GM23338 (cell line): ENCODE measurements around the gene ERBB3. TPM values are rescaled to one million over a fixed set of nuclear protein-coding genes. Genes with fewer than 3 reads are reported as not detected.
A peak's percentile ranks its signal among the peaks of the same experiment; 100 is the strongest.

Source experiments
- ATAC-seq: fragments of 200-7000 bp; cut with Tn5 transposase; 3 replicates; pipeline ENCODE4 v1.9.1; 2020
- DNase-seq: peaks from one replicate; pipeline ENCODE4 v3.0.0-alpha.2; 2015; ENCODE audit warnings: low spot score
- H2AFZ ChIP-seq: fragments of 200-600 bp; sonication (generic); 2 replicates; pipeline ENCODE4 v1.8.0; 2016; ENCODE audit warnings: antibody characterized with exemption, mild to moderate bottlenecking, moderate library complexity
- H3F3A ChIP-seq: fragments of 200-600 bp; sonication (generic); replicated peaks from 2 replicates; pipeline ENCODE4 v1.8.0; 2017; ENCODE audit warnings: antibody characterized with exemption, mixed run types, low read depth
- H3K27ac ChIP-seq: fragments of 200-600 bp; sonication (generic); 2 replicates; pipeline ENCODE4 v1.6.1; 2016; ENCODE audit warnings: low read depth
- H3K27me3 ChIP-seq: fragments of 200-600 bp; sonication (generic); 2 replicates; pipeline ENCODE4 v1.8.0; 2016; ENCODE audit warnings: mild to moderate bottlenecking, mixed run types, moderate library complexity; ENCODE audit not compliant: insufficient read depth
- H3K36me3 ChIP-seq: fragments of 200-600 bp; sonication (generic); 2 replicates; pipeline ENCODE4 v1.8.0; 2016; ENCODE audit warnings: mild to moderate bottlenecking; ENCODE audit not compliant: insufficient read depth
- H3K4me1 ChIP-seq: fragments of 200-600 bp; sonication (generic); 2 replicates; pipeline ENCODE4 v1.8.0; 2016; ENCODE audit warnings: mild to moderate bottlenecking, moderate library complexity; ENCODE audit not compliant: insufficient read depth
- H3K4me2 ChIP-seq: fragments of 200-600 bp; sonication (generic); 2 replicates; pipeline ENCODE4 v1.7.1; 2017; ENCODE audit warnings: mixed run types
- H3K4me3 ChIP-seq: fragments of 200-600 bp; sonication (generic); 2 replicates; pipeline ENCODE4 v1.6.1; 2016; ENCODE audit warnings: mixed run types
- H3K79me2 ChIP-seq: fragments of 200-600 bp; sonication (generic); replicated peaks from 2 replicates; pipeline ENCODE4 v1.8.0; 2017; ENCODE audit warnings: mild to moderate bottlenecking; ENCODE audit not compliant: insufficient read depth
- H3K9me2 ChIP-seq: fragments of 200-600 bp; sonication (generic); 2 replicates; pipeline ENCODE4 v1.8.0; 2017; ENCODE audit not compliant: insufficient read depth
- H4K20me1 ChIP-seq: fragments of 200-600 bp; sonication (generic); replicated peaks from 2 replicates; pipeline ENCODE4 v1.8.0; 2017; ENCODE audit warnings: mild to moderate bottlenecking; ENCODE audit not compliant: insufficient read depth
- H3K27ac Mint-ChIP-seq: 2 replicates; pipeline ENCODE4 v1.8.0; 2020; ENCODE audit warnings: inconsistent platforms, mild to moderate bottlenecking, moderate library complexity, mixed read lengths
- H3K27me3 Mint-ChIP-seq: 3 replicates; pipeline ENCODE4 v1.8.0; 2022; ENCODE audit warnings: low read depth, mild to moderate bottlenecking, moderate library complexity, mixed read lengths, inconsistent platforms; ENCODE audit not compliant: insufficient read depth, poor library complexity
- H3K36me3 Mint-ChIP-seq: 3 replicates; pipeline ENCODE4 v1.8.0; 2021; ENCODE audit warnings: low read depth, mild to moderate bottlenecking, inconsistent platforms, moderate library complexity, mixed read lengths
- H3K4me1 Mint-ChIP-seq: 3 replicates; pipeline ENCODE4 v1.8.0; 2020; ENCODE audit warnings: mild to moderate bottlenecking, inconsistent platforms, mixed read lengths
- H3K4me3 Mint-ChIP-seq: 3 replicates; pipeline ENCODE4 v1.8.0; 2021; ENCODE audit warnings: moderate library complexity, mild to moderate bottlenecking, inconsistent platforms, mixed read lengths
- H3K9me3 Mint-ChIP-seq: 3 replicates; pipeline ENCODE4 v1.8.0; 2020; ENCODE audit warnings: moderate library complexity, mild to moderate bottlenecking, inconsistent platforms, mixed read lengths
- CREB1 ChIP-seq: fragments of 250-450 bp; sonication (Bioruptor Pico); IDR thresholded peaks from 2 replicates; pipeline ENCODE4 v1.5.0; 2020; ENCODE audit warnings: low read depth, mild to moderate bottlenecking, moderate library complexity
- CTCF ChIP-seq, 2 experiments: fragments of 200-600 bp in 1 of 2; sonication (generic) in 1 of 2; conservative IDR thresholded peaks; 2 replicates each; pipeline versions ENCODE4 v1.5.1 to v1.6.1; 2016 to 2017; ENCODE audit warnings: antibody characterized with exemption in 2 of 2, low read depth in 2 of 2, mild to moderate bottlenecking in 2 of 2, moderate library complexity in 1 of 2
- ETS1 ChIP-seq: IDR thresholded peaks from 2 replicates; pipeline ENCODE4 v1.6.1; 2016; ENCODE audit warnings: antibody characterized with exemption
- EZH2 ChIP-seq: fragments of 200-600 bp; sonication (generic); IDR thresholded peaks from one replicate; pipeline ENCODE4 v1.8.0; 2017; ENCODE audit warnings: antibody characterized with exemption, mild to moderate bottlenecking, low read depth; ENCODE audit not compliant: unreplicated experiment
- POLR2AphosphoS5 ChIP-seq: IDR thresholded peaks from 2 replicates; pipeline ENCODE4 v1.6.1; 2016; ENCODE audit warnings: antibody characterized with exemption, low read depth
- STAT1 ChIP-seq: IDR thresholded peaks from one replicate; pipeline ENCODE4 v1.6.1; 2016; ENCODE audit warnings: antibody characterized with exemption; ENCODE audit not compliant: unreplicated experiment
- ZNF331 ChIP-seq: fragments of 250-450 bp; sonication (Bioruptor Pico); IDR thresholded peaks from 2 replicates; pipeline ENCODE4 v1.5.0; 2020; ENCODE audit warnings: low read depth, mild to moderate bottlenecking, moderate library complexity
- polyA plus RNA-seq: library from polyadenylated mRNA; unstranded; fragments of >200 nt; fragmentation: Nextera tagmentation; extraction: Ambion mirVana; gene quantifications from 2 replicates; pipeline ENCODE4 v1.2.1, GENCODE V29; 2016
- total RNA-seq: library from RNA; depleted of rRNA; stranded (reverse); fragments of >200 nt; shearing (Covaris generic); gene quantifications from 2 replicates; pipeline ENCODE4 v1.2.3, GENCODE V29; 2014; rRNA removed

Gene ERBB3
- total and polyA plus RNA-seq, 2 experiments from 2014 or later = 21.0 to 54.4 TPM

GRCh38 chr12:56151672-56152131 is 71.7 kb downstream of the ERBB3 start:
- H3K36me3 Mint-ChIP-seq = peaks cover 18% of the 10 kb centered on the region
- Histone ChIP-seq H4K20me1 (no peaks in the 10 kb centered on the region), H3K4me2 (peak overlapping the region; percentile 89), H3K79me2 (peaks cover 13% of the 10 kb centered on the region; the same call in 1 of the 2 replicates), H3K4me3 (peak overlapping the region; percentile 90), H3F3A (peaks cover 19% of the 10 kb centered on the region), H2AFZ (peak overlapping the region; percentile 79), H3K27ac (peak overlapping the region; percentile 98), H3K9me2 (no peaks in the 10 kb centered on the region), H3K27me3 (no peaks in the 10 kb centered on the region), H3K4me1 (peaks cover 17% of the 10 kb centered on the region), H3K36me3 (0 out of 2 replicates have a peak, but pooled peaks cover 2% of the 10 kb centered on the region)
- H3K4me1 Mint-ChIP-seq = peaks cover 21% of the 10 kb centered on the region
- TF ChIP-seq CTCF (conservative IDR thresholded peaks at IDR 0.05; ENCODE audit: low read depth in 2 of 2) (peak; percentile 15 to 63; a peak in 2 of 4 replicates), ZNF331 (CRISPR knock-in tag) (no peak)
- peak; percentile 90 for DNase-seq
- H3K9me3 Mint-ChIP-seq = no peaks in the 10 kb centered on the region; the same call in 2 of the 3 replicates
- peaks cover 14% of the 10 kb centered on the region for H3K27me3 Mint-ChIP-seq
- peak overlapping the region; percentile 96 for H3K4me3 Mint-ChIP-seq
- H3K27ac Mint-ChIP-seq = peak overlapping the region; percentile 98
- ATAC-seq = peak; percentile 87

GRCh38 chr12:56152132-56152755 is 72.3 kb downstream of the ERBB3 start, which contains the start of gene MYL6B:
TSS of gene MYL6B (plus strand) at chr12:56152587. CDS start at chr12:56153919, 1,332 bp downstream.
- Histone ChIP-seq H3K9me2 (no peaks in the 10 kb centered on the region), H2AFZ (peak within 1 kb of the TSS; percentile 88), H3K4me1 (peaks cover 22% of the 10 kb centered on the region), H3K27me3 (no peaks in the 10 kb centered on the region), H3F3A (peaks cover 24% of the 10 kb centered on the region), H3K36me3 (0 out of 2 replicates have a peak, but pooled peaks cover 2% of the 10 kb centered on the region), H3K79me2 (peaks cover 13% of the 10 kb centered on the region; the same call in 1 of the 2 replicates), H4K20me1 (no peaks in the 10 kb centered on the region), H3K27ac (peak within 1 kb of the TSS; percentile 98), H3K4me2 (peak within 1 kb of the TSS; percentile 89), H3K4me3 (peak within 1 kb of the TSS; percentile 90)
- H3K4me3 Mint-ChIP-seq = peak within 1 kb of the TSS; percentile 96
- H3K27ac Mint-ChIP-seq = peak within 1 kb of the TSS; percentile 98
- DNase-seq = peak; percentile 97
- TF ChIP-seq ETS1 (peak; percentile 90), EZH2 (no peak), STAT1 (no peak), CREB1 (CRISPR knock-in tag) (peak; percentile 42; the same call in 1 of the 2 replicates), POLR2AphosphoS5 (peak; percentile 83), CTCF (conservative IDR thresholded peaks at IDR 0.05; ENCODE audit: low read depth in 2 of 2) (no peak)
- no peaks in the 10 kb centered on the region; the same call in 1 of the 3 replicates for H3K9me3 Mint-ChIP-seq
- peaks cover 23% of the 10 kb centered on the region for H3K4me1 Mint-ChIP-seq
- peaks cover 20% of the 10 kb centered on the region for H3K36me3 Mint-ChIP-seq
- peaks cover 15% of the 10 kb centered on the region for H3K27me3 Mint-ChIP-seq
- peak; percentile 86 for ATAC-seq

Other genes starting within 250 kb of the ERBB3 start
- gene MMP19, start 237.2 kb upstream of the ERBB3 start, total RNA-seq = 0.08 and 1.4 TPM in 2 replicates
- gene MMP19, start 237.2 kb upstream of the ERBB3 start, polyA plus RNA-seq = 0.17 and 1.5 TPM in 2 replicates
- gene PYM1, start 152.3 kb upstream of the ERBB3 start, total RNA-seq = 70.2 and 75.9 TPM in 2 replicates
- 150 and 151 TPM in 2 replicates for gene PYM1, start 152.3 kb upstream of the ERBB3 start, polyA plus RNA-seq
- gene DGKA, start 149.0 kb upstream of the ERBB3 start, total RNA-seq = 16.1 and 35.9 TPM in 2 replicates
- 22.5 and 24.6 TPM in 2 replicates for gene DGKA, start 149.0 kb upstream of the ERBB3 start, polyA plus RNA-seq
- gene PMEL, start 114.1 kb upstream of the ERBB3 start, total RNA-seq = 81.6 and 108 TPM in 2 replicates
- gene PMEL, start 114.1 kb upstream of the ERBB3 start, polyA plus RNA-seq = 64.5 and 68.1 TPM in 2 replicates
- 27.7 and 31.0 TPM in 2 replicates for gene CDK2, start 113.3 kb upstream of the ERBB3 start, total RNA-seq
- 14.1 and 15.2 TPM in 2 replicates for gene CDK2, start 113.3 kb upstream of the ERBB3 start, polyA plus RNA-seq
- 43.7 and 46.5 TPM in 2 replicates for gene RAB5B, start 106.1 kb upstream of the ERBB3 start, total RNA-seq
- gene RAB5B, start 106.1 kb upstream of the ERBB3 start, polyA plus RNA-seq = 18.6 and 19.7 TPM in 2 replicates
- gene SUOX, start 82.9 kb upstream of the ERBB3 start, total RNA-seq = 21.9 and 27.5 TPM in 2 replicates
- gene SUOX, start 82.9 kb upstream of the ERBB3 start, polyA plus RNA-seq = 13.9 and 14.0 TPM in 2 replicates
- 9.0 and 12.2 TPM in 2 replicates for gene IKZF4, start 59.1 kb upstream of the ERBB3 start, total RNA-seq
- gene IKZF4, start 59.1 kb upstream of the ERBB3 start, polyA plus RNA-seq = 4.3 and 4.6 TPM in 2 replicates
- gene RPS26, start 38.2 kb upstream of the ERBB3 start, total RNA-seq = 321 and 655 TPM in 2 replicates
- 772 and 774 TPM in 2 replicates for gene RPS26, start 38.2 kb upstream of the ERBB3 start, polyA plus RNA-seq
- gene PA2G4, start 24.4 kb downstream of the ERBB3 start, total RNA-seq = 231 and 237 TPM in 2 replicates
- gene PA2G4, start 24.4 kb downstream of the ERBB3 start, polyA plus RNA-seq = 349 and 373 TPM in 2 replicates
- 1,633 and 2,039 TPM in 2 replicates for gene RPL41, start 36.5 kb downstream of the ERBB3 start, total RNA-seq
- 3,858 and 3,875 TPM in 2 replicates for gene RPL41, start 36.5 kb downstream of the ERBB3 start, polyA plus RNA-seq
- 4.2 and 5.4 TPM in 2 replicates for gene ZC3H10, start 38.1 kb downstream of the ERBB3 start, total RNA-seq
- 2.2 and 2.7 TPM in 2 replicates for gene ZC3H10, start 38.1 kb downstream of the ERBB3 start, polyA plus RNA-seq
- gene ESYT1, start 48.1 kb downstream of the ERBB3 start, total RNA-seq = 97.2 and 142 TPM in 2 replicates
- 23.3 and 26.2 TPM in 2 replicates for gene ESYT1, start 48.1 kb downstream of the ERBB3 start, polyA plus RNA-seq
- gene MYL6B, start 72.4 kb downstream of the ERBB3 start, total RNA-seq = 96.9 and 103 TPM in 2 replicates
- gene MYL6B, start 72.4 kb downstream of the ERBB3 start, polyA plus RNA-seq = 164 and 170 TPM in 2 replicates
- gene MYL6, start 78.2 kb downstream of the ERBB3 start, total RNA-seq = 1,092 and 1,271 TPM in 2 replicates
- gene MYL6, start 78.2 kb downstream of the ERBB3 start, polyA plus RNA-seq = 1,545 and 1,548 TPM in 2 replicates
- 40.4 and 44.5 TPM in 2 replicates for gene SMARCC2, start 109.3 kb downstream of the ERBB3 start, total RNA-seq
- 52.1 and 68.3 TPM in 2 replicates for gene SMARCC2, start 109.3 kb downstream of the ERBB3 start, polyA plus RNA-seq
- gene RNF41, start 141.8 kb downstream of the ERBB3 start, total RNA-seq = 68.2 and 77.1 TPM in 2 replicates
- gene RNF41, start 141.8 kb downstream of the ERBB3 start, polyA plus RNA-seq = 14.8 and 15.3 TPM in 2 replicates
- gene NABP2, start 144.2 kb downstream of the ERBB3 start, total RNA-seq = 25.5 and 31.6 TPM in 2 replicates
- gene NABP2, start 144.2 kb downstream of the ERBB3 start, polyA plus RNA-seq = 24.9 and 27.8 TPM in 2 replicates
- 0.59 and 4.5 TPM in 2 replicates for gene SLC39A5, start 149.9 kb downstream of the ERBB3 start, total RNA-seq
- gene SLC39A5, start 149.9 kb downstream of the ERBB3 start, polyA plus RNA-seq = 0.29 and 0.63 TPM in 2 replicates
- gene ANKRD52, start 178.2 kb downstream of the ERBB3 start, total RNA-seq = 25.2 and 25.6 TPM in 2 replicates
- gene ANKRD52, start 178.2 kb downstream of the ERBB3 start, polyA plus RNA-seq = 16.2 and 20.3 TPM in 2 replicates
- 15.2 and 17.8 TPM in 2 replicates for gene COQ10A, start 186.8 kb downstream of the ERBB3 start, total RNA-seq
- gene COQ10A, start 186.8 kb downstream of the ERBB3 start, polyA plus RNA-seq = 12.0 and 12.8 TPM in 2 replicates
- 163 and 166 TPM in 2 replicates for gene CS, start 220.2 kb downstream of the ERBB3 start, total RNA-seq
- gene CS, start 220.2 kb downstream of the ERBB3 start, polyA plus RNA-seq = 54.5 and 63.3 TPM in 2 replicates
- gene CNPY2, start 235.8 kb downstream of the ERBB3 start, total RNA-seq = 107 and 119 TPM in 2 replicates
- 316 and 317 TPM in 2 replicates for gene CNPY2, start 235.8 kb downstream of the ERBB3 start, polyA plus RNA-seq